MV-4-11 (cell line): ENCODE data around the gene FBXO8.
"Not testable (repeated sequence)": the region's sequence is repeated elsewhere in the genome, so short reads cannot be mapped to it uniquely, and the experiment has no call there.

Source experiments
- DNase-seq: peaks from one replicate; lab custom pipeline; 2025; lab: John Stamatoyannopoulos, UW

Gene FBXO8

GRCh38 chr4:174283507-174284471, at the start of gene FBXO8, which contains the start of gene CEP44:
TSS of gene FBXO8 (minus strand) at chr4:174283667. CDS start at chr4:174263092, 20,575 bp downstream.
TSS of gene CEP44 (plus strand) at chr4:174283911. CDS start at chr4:174299122, 15,211 bp downstream.
- DNase-seq: peak; percentile 75

- DNase-seq: no peak
Measured at GRCh38 chr4:174332741-174333493, 49.5 kb upstream of the FBXO8 start.

GRCh38 chr4:174324725-174325124, 41.3 kb upstream of the FBXO8 start:
- DNase-seq: no peak

GRCh38 chr4:174324236-174324635, 40.8 kb upstream of the FBXO8 start:
- no peak for DNase-seq

GRCh38 chr4:174320494-174321199, 37.2 kb upstream of the FBXO8 start:
- DNase-seq: no peak

GRCh38 chr4:174318829-174319764, 35.6 kb upstream of the FBXO8 start:
- DNase-seq: no peak

- DNase-seq: no peak
Measured at GRCh38 chr4:174317531-174317930, 34.1 kb upstream of the FBXO8 start.

- DNase-seq: no peak
Measured at GRCh38 chr4:174316954-174317353, 33.5 kb upstream of the FBXO8 start.

- no peak for DNase-seq
Measured at GRCh38 chr4:174316546-174316945, 33.1 kb upstream of the FBXO8 start.

GRCh38 chr4:174314770-174315169, 31.3 kb upstream of the FBXO8 start:
- DNase-seq: peak; percentile 81

- no peak for DNase-seq
Measured at GRCh38 chr4:174314274-174314673, 30.8 kb upstream of the FBXO8 start.

GRCh38 chr4:174312993-174313392, 29.5 kb upstream of the FBXO8 start:
- DNase-seq: no peak

- DNase-seq: no peak
Measured at GRCh38 chr4:174307694-174308093, 24.2 kb upstream of the FBXO8 start.

- no peak for DNase-seq
Measured at GRCh38 chr4:174305961-174306360, 22.5 kb upstream of the FBXO8 start.

- no peak for DNase-seq
Measured at GRCh38 chr4:174304664-174305063, 21.2 kb upstream of the FBXO8 start.

- no peak for DNase-seq
Measured at GRCh38 chr4:174303687-174304086, 20.2 kb upstream of the FBXO8 start.

- not testable (repeated sequence) for DNase-seq
Measured at GRCh38 chr4:174295142-174295541, 11.7 kb upstream of the FBXO8 start.

GRCh38 chr4:174294641-174295040, 11.2 kb upstream of the FBXO8 start:
- DNase-seq: not testable (repeated sequence)

GRCh38 chr4:174292473-174292872, 9.0 kb upstream of the FBXO8 start:
- no peak for DNase-seq

GRCh38 chr4:174286870-174287269, 3.4 kb upstream of the FBXO8 start:
- no peak for DNase-seq

- DNase-seq: no peak
Measured at GRCh38 chr4:174284487-174284886, 1.0 kb upstream of the FBXO8 start.
